Inflammatory macrophage treated with lipopolysaccharide for 1 hour (primary cell): ENCODE data around the gene NUP153.
"Not testable (repeated sequence)": the region's sequence is repeated elsewhere in the genome, so short reads cannot be mapped to it uniquely, and the experiment has no call there.

Experiments
- DNase-seq, 2 donors: peaks; one replicate each; pipeline ENCODE4 v3.0.0-alpha.2; 2020 to 2022

Gene NUP153

DNA sequence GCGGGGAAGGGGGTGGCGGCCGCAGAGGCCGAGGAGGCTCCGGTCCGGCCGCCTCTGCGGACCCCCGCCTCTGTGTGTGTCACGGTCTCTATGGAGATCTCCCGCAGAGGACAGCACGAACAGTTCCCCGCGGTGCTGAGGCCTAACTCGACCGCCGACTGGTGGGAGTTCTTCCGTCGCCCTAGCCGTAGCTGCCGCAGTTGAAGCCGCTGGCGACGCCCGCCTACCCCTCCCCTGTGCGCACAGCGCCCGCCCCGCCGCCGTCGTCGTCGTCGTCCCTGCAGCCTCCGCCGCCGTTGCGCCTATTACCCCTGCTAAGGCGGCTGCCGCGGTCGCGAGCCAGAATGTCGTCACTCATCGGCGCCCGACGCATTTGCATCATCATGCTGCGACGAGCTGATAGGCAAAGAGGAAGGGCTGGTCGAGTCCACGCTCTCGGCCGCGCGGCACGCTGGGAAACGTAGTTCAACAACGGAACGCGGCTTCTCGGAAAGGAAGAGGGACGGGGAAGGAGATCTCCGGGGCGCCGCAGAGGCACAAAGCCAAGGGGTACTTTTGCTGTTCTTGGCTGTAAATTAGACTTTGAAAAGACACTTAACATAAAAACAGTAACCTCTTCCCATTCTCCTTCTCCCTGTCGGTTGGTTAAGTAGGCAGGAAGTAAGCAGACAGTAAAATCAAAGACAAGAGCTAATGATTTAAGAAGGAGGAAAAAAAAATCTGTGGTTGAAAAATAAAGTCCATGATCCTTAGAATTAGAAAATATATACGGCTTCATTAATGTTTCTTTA lies at the start of gene NUP153:
Gene NUP153 (minus strand): TSS at position 346 of the 791 bp plus-strand sequence. CDS start 538 bp downstream, outside the sequence.
- peak; percentile 97 to 100 for DNase-seq

DNA sequence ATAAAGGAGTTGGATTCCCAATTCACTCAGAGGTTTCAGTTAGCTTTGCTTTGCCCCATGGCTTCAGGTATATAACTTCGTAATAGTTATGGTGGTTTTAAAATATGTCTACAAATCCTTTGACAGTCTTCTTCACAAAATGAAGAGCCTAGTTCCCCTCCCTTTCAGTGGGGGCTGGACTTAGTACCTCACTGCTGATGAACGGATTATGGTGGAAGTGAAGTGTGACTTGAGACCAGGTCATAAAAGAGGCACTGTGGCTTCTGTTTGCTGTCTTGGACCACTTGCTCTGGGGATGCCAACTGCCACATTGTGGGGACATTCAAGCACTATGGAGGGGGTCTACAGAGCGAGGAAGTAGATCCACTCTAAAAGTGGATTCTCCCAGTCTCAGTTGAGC lies 47.5 kb upstream of the NUP153 start:
- DNase-seq, result no peak

DNA sequence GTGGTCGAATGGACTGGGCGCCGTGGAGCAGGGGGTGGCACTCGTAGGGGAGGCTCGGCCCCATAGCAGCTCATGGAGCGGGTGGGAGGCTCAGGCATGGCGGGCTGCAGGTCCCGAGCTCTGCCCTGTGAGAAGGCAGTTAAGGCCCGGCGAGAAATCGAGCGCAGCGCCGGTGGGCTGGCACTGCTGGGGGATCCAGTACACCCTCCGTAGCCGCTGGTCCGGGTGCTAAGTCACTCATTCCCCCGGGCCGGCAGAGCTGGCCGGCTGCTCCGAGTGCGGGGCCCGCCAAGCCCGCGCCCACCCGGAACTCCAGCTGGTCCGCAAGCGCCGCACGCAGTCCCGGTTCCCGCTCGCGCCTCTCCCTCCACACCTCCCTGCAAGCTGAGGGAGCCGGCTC lies 38.6 kb upstream of the NUP153 start:
- DNase-seq, result not testable (repeated sequence)

- DNase-seq, result not testable (repeated sequence)
Observed at GRCh38 chr6:17744757-17745308, 38.1 kb upstream of the NUP153 start.

DNA sequence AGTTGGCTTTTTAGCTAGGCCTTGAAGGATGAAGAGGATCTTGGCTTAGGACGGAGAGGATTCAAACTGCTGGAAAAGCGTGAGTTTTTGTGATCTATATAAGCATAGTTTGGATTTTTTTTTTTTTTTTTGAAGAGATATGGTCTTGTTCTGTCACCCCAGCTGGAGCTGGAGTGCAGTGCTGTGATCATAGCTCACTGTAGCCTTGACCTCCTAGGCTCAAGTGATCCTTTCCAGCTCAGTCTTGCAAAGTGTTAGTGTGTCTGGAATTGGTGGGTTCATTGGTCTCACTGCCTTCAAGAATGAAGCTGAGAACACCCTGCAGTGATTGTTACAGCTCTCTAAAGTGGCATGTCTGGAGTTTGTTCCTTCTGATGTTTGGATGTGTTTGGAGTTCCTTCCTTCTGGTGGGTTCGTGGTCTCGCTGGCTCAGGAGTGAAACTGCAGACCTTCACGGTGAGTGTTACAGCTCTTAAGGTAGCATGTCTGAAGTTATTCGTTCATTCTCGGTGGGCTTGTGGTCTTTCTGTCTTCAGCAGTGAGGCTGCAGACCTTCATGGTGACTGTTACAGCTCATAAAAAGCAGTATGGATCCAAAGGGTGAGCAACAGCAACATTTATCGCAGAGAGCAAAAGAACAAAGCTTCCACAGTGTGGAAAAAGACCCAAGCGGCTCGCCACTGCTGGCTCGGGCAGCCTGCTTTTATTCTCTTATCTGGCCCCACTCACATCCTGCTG lies 37.5 kb upstream of the NUP153 start:
- DNase-seq, result no peak

DNA sequence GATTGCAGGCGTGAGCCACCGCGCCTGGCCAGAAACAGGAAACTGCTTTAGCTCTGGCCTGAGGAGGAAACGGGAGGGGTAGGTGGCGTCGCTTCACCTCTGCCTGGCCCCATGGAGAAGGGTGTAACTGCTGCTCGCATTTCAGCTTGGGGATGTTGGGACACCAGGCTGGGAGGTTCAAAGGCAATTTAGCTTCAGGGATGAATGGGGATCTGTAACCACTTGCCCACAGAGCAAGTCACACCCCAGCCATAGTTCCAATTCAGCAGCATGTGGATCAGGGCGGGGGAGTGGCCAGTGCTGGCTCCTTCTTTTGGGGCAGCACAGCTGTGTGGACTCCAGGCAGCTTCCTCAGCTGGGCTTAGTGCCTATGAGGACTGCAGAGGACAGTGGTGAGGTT lies 34.8 kb upstream of the NUP153 start:
- DNase-seq, result no peak

DNA sequence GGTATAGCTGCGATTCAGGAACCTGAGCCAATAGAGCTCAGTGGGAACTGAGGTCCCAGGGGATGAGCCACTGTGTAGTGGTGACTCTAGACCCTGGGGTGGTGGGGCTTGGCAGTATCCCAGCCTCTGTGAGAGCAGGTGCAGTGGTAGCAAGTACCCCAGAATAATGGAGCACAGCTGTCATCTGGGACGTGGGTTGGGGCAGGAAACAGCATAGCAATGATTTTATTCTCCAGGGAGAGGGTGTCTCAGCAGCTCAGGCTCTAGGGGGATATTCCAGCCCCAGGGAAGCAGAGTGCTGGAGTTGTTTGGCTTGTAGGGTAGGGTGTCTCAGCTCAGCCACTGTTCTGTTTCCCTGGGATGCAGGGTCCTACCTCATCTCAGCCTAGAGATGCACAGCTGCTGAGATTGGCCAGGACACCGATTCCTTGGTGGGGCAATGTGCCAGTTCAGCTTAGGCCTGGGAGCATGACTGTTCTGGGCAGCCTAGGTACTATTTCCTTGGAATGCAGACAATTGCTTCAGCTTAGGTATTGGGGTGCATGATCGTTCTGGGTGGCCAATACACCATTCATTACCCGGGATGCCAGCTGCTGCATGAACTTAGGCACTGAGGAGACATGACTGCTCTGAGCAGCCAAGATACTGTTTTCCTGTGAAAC lies 34.0 kb upstream of the NUP153 start:
- no peak for DNase-seq

DNA sequence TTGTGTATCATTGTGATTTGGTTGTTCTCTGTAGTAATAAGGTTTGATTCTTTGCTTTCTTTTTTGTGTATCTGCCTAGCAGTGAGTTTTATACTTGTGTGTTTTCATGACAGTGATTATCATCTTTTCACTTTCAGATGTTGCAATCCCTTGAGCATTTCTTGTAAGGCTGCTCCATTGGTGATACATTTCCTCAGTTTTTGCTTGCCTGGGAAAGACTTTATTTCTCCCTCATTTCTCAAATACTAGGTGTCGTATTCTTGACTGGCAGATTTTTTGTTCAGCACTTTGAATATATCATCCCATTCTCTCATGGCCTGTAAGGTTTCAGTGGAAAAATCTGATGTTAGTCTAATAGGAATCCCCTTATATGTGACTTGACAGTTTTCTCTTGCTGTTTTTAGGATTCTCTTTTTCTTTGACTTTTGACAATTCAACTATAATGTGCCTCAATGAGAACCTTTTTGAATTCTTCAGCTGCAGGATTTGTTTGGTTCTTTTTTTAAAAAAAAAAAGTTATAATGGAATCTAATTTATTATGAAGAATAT lies 31.1 kb upstream of the NUP153 start:
- no peak for DNase-seq

DNA sequence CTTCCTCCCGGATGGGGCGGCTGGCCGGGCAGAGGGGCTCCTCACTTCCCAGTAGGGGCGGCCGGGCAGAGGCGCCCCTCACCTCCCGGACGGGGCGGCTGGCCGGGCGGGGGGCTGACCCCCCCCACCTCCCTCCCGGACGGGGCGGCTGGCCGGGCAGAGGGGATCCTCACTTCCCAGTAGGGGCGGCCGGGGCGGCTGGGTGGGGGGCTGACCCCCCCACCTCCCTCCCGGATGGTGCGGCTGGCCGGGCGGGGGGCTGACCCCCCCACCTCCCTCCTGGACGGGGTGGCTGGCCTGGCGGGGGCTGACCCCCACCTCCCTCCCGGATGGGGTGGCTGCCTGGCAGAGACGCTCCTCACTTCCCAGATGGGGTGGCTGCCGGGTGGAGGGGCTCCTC lies 28.6 kb upstream of the NUP153 start:
- DNase-seq, result not testable (repeated sequence)

DNA sequence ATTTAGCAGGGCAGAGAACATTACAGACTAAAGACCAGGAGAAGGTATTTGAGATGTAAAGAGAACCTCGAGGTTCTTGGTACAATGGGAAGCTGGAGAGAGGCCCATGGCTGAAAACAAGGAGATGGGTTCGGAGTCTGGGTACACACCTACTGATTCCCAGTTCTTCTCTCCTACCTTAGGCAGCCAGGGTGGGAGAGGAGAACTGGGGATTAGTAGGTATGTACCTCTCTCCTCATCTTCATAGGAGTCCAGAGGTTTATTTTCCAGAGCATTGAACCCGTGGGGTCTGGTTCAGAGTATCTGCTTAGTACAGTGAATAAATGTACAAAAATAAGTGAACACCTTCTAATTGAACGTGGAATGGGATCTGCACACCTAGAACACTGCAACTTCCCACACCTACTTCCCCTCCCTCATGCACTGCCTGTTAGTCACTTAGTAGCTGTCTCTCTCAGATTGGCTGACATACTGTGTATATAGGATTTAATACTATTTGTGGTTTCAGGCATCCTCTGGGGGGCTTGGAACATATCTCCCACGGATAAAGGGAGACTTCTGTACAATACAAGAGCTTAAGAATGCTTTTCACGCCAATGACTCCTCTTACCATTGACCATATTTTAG lies 23.5 kb upstream of the NUP153 start:
- no peak for DNase-seq

- DNase-seq, result no peak
Observed at GRCh38 chr6:17729223-17730077, 22.7 kb upstream of the NUP153 start.

- no peak for DNase-seq
Observed at GRCh38 chr6:17728551-17729222, 22.0 kb upstream of the NUP153 start.

GRCh38 chr6:17725083-17725482 lies 18.4 kb upstream of the NUP153 start:
- DNase-seq, result peak in 1 of 2 donors; percentile 23

- DNase-seq, result no peak
Observed at GRCh38 chr6:17724341-17724740, 17.6 kb upstream of the NUP153 start.

GRCh38 chr6:17721671-17722070 lies 14.9 kb upstream of the NUP153 start:
- no peak for DNase-seq

DNA sequence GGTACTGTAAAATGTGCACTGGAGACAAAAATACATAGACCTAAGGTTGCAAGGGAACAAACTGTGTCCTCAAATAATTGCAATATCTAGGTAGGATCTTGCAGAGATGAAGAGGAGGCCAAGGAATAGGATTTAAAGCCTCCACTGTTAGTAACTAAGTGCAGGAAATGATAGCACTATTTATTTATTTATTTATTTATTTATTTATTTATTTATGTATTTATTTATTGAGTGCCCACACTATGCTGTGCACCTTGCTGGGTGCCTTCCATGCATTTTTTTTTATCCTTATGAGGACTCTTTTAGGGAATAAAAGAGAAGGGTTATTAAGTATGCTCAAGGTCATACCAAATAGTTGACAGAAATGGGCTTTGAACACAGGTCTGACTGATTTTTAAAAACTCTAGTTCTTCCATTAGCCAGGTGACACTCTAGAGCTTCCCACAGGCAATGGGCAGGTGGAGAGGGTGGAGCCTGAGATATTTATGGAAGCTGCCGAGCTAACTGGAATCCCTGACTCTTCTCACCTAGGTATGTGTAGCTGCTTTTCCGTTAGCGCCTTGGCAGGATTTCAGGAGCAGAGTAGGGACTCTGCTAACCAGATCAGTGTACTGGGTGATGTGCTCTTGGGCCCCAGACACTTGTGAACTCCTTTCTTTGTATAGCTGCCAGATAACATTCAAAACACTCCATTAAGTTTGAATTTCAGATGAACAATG lies 12.8 kb upstream of the NUP153 start:
- DNase-seq, result no peak

DNA sequence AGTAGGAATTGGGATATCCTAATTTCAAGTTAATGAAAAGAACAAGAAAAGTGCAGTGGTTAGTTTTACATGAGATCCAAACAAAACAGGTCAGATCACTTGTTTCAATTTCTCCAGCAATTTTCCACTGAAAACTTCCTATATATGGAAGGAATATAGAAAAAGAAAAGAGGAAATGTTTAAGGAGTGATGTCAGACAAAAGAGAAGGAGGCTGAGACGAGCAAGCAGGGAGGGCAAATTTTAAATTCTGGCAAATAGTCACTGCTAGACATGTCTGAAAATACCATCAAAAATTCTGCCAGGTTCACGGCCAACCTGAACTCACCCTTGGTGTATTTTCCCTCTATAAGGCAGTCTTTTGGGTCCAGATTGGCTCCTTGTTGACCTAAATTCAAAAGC lies 9.5 kb upstream of the NUP153 start:
- no peak for DNase-seq

DNA sequence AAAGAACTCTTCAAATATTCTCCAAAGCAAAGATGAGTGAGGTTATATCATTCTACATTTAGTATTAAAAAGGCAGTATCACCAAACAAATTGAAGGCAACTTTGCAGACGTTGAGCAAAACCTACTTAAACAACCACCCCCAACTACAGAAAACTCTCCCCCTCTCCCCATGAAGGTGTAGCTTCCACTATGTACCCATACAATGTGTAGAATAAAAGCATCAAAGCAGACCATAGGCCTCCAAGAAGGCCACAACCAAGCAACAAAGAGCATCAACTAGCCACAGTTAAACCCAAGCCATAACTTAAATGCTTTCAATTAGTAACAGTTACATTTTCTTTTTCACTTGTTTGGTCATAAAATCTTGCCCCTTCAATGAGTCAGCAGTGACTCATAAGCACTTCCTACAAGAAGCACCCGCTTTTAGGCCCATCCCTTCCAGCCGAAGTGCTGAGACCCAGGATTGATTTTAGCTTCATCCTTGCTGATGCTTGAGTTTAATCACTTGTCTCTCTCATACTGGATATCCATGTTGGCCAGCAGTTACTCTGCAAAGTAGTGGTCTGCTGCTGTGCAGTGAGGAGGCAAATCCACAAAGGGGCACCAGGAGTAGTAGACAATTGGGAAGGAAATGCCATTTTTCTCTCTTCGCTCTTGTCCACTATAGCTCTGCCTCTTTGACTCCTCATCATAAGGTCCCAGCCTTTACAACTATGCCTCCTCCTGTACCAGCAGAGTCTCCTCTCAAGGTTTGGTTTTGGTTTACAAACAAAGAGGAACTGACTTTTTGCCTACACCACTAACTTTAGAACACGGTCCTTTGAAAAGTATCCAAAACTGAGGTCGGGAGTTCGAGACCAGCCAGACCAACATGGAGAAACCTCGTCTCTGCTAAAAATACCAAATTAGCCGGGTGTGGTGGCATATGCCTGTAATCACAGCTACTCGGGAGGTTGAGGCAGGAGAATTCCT lies 8.4 kb upstream of the NUP153 start:
- DNase-seq, result peak; percentile 80 to 86

DNA sequence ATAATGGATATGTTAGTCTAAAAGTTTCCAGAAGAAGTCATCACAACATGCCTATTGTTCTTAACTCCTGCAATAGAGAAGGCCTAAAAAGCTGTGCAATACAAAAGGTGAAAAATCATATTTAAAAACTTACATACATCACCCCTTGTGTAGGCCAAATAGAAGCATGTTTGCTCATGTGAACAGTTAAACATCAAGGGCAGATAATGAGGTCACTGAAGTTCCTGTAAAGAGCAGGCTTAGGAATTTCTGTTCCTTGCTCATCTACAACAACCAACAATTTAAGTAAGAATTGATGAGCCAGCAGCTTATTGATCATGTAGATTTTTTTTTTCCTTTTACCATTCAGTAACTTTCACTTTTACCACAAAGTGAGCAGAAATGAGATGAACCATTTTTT lies 7.5 kb upstream of the NUP153 start:
- DNase-seq, result peak; percentile 39 to 53
